Left lung (tissue), 10 donors: ENCODE data around the gene DLG3. TPM values are rescaled to one million over a fixed set of nuclear protein-coding genes. Genes with fewer than 3 reads are reported as not detected.
A peak's percentile ranks its signal among the peaks of the same experiment; 100 is the strongest.

Experiments used
- ATAC-seq: fragments of 200-7000 bp; cut with Tn5 transposase; one replicate; pipeline ENCODE4 v1.9.1; 2020; ENCODE audit warnings: moderate library complexity
- DNase-seq, 4 donors: peaks; one replicate each; pipeline ENCODE4 v3.0.0-alpha.2; 2013 to 2020
- H3K27ac ChIP-seq, 2 donors: fragments of 200-600 bp; sonication (generic) in 1 of 2; one replicate each; pipeline versions ENCODE4 v1.5.0 to v1.8.0; 2020 to 2021
- H3K27me3 ChIP-seq, 2 donors: fragments of 200-600 bp; sonication (generic) in 1 of 2; one replicate each; pipeline versions ENCODE4 v1.5.0 to v1.8.0; 2020 to 2021
- H3K36me3 ChIP-seq, 2 donors: fragments of 200-600 bp; sonication (generic) in 1 of 2; one replicate each; pipeline versions ENCODE4 v1.5.0 to v1.8.0; 2020 to 2021
- H3K4me1 ChIP-seq, 2 donors: fragments of 200-600 bp; one replicate each; pipeline ENCODE4 v1.8.0; 2021
- H3K4me3 ChIP-seq, 2 donors: fragments of 200-600 bp; sonication (generic) in 1 of 2; one replicate each; pipeline versions ENCODE4 v1.5.0 to v1.8.0; 2020 to 2021; ENCODE audit warnings: mild to moderate bottlenecking in 1 of 2
- H3K9me3 ChIP-seq, 2 donors: fragments of 200-600 bp; sonication (generic) in 1 of 2; one replicate each; pipeline versions ENCODE4 v1.5.0 to v1.8.0; 2020 to 2021
- CTCF ChIP-seq, 2 donors: fragments of 200-600 bp; sonication (generic) in 1 of 2; IDR thresholded peaks; one replicate each; pipeline versions ENCODE4 v1.5.0 to v1.8.0; 2021; ENCODE audit warnings: antibody characterized with exemption in 2 of 2
- intact Hi-C, 2 donors: fragments of 100-400 bp; cut with DNase I; formaldehyde crosslinking; loops; one replicate each; pipeline versions ENCODE4 v1.11.2 to v1.14.2; 2022
- polyA plus RNA-seq, 6 donors: library from polyadenylated mRNA; unstranded; fragments of 120-200 nt; gene quantifications; one replicate each; pipeline ENCODE4 v1.2.1, GENCODE V29; 2013; ENCODE audit not compliant: insufficient read length in 6 of 6
- total RNA-seq, 2 donors: library from RNA; stranded (reverse); fragmentation: NEBNext Ultra II Directional; extraction: Animal tissue kit (Norgen Biotek cat#: 25700); gene quantifications; one replicate each; pipeline ENCODE4 v1.2.1, GENCODE V29; 2021
- donor health status: DM: no; HTN: yes; CAD: no.
- donor health status: DM: no; HTN: no; CAD: no.

The DLG3 gene
- total and polyA plus RNA-seq, 8 donors = 22.3 to 56.2 (median 50.9) TPM

GRCh38 chrX:70476166-70476933 is 31.7 kb downstream of the DLG3 start:
- peak overlapping the region in 1 of 2 donors; percentile 66 for H3K27ac ChIP-seq
- peaks cover 0 to 4% of the 10 kb centered on the region in 2 donors for H3K27me3 ChIP-seq
- H3K36me3 ChIP-seq = no peaks in the 10 kb centered on the region
- DNase-seq = no peak
- peaks cover 4% of the 10 kb centered on the region in 2 donors for H3K4me1 ChIP-seq
- intact Hi-C loops = no loop called here
- H3K4me3 ChIP-seq = no peak overlapping the region
- H3K9me3 ChIP-seq = no peaks in the 10 kb centered on the region
- ATAC-seq = no peak
- no peak for TF ChIP-seq CTCF (IDR thresholded peaks at IDR 0.05)

GRCh38 chrX:70476934-70477733 is 32.5 kb downstream of the DLG3 start:
- no peak overlapping the region for H3K4me3 ChIP-seq
- peaks cover 0 to 5% of the 10 kb centered on the region in 2 donors for H3K27me3 ChIP-seq
- no peaks in the 10 kb centered on the region for H3K36me3 ChIP-seq
- H3K4me1 ChIP-seq = peaks cover 4% of the 10 kb centered on the region in 2 donors
- DNase-seq = peak in 2 of 4 donors; percentile 13 to 52
- H3K27ac ChIP-seq = peak overlapping the region; percentile 3 to 66
- peak; percentile 66 for ATAC-seq
- H3K9me3 ChIP-seq = no peaks in the 10 kb centered on the region
- intact Hi-C loops = no loop called here
- no peak for TF ChIP-seq CTCF (IDR thresholded peaks at IDR 0.05)

- intact Hi-C loops = no loop called here
Observed at GRCh38 chrX:70477734-70478075, 33.1 kb downstream of the DLG3 start.

GRCh38 chrX:70478526-70479245 is 34.1 kb downstream of the DLG3 start:
- intact Hi-C loops = no loop called here
- Histone ChIP-seq H3K27me3 (peaks cover 0 to 5% of the 10 kb centered on the region in 2 donors), H3K36me3 (no peaks in the 10 kb centered on the region), H3K4me1 (peaks cover 4% of the 10 kb centered on the region in 2 donors), H3K27ac (peak overlapping the region; percentile 5 to 21), H3K4me3 (no peak overlapping the region), H3K9me3 (no peaks in the 10 kb centered on the region)
- DNase-seq (no peak), ATAC-seq (no peak)
- no peak for TF ChIP-seq CTCF (IDR thresholded peaks at IDR 0.05)

More at GRCh38 chrX:70477734-70478075, 33.1 kb downstream of the DLG3 start:
- Histone ChIP-seq H3K4me1 (peaks cover 4% of the 10 kb centered on the region in 2 donors), H3K36me3 (no peaks in the 10 kb centered on the region), H3K27ac (peak overlapping the region; percentile 3 to 66), H3K9me3 (no peaks in the 10 kb centered on the region), H3K4me3 (no peak overlapping the region), H3K27me3 (peaks cover 0 to 5% of the 10 kb centered on the region in 2 donors)
- TF ChIP-seq CTCF (IDR thresholded peaks at IDR 0.05) = no peak
- DNase-seq = no peak
- ATAC-seq = peak; percentile 7
